GM21786 (cell line): ENCODE data around the gene AJAP1.
"Not testable (repeated sequence)": the region's sequence is repeated elsewhere in the genome, so short reads cannot be mapped to it uniquely, and the experiment has no call there.

Source experiments
- ATAC-seq: cut with Tn5 transposase; IDR thresholded peaks from one replicate; pipeline ENCODE4 v1.9.1; 2021; ENCODE audit not compliant: unreplicated experiment

The AJAP1 gene

GRCh38 chr1:4657244-4657789 is 2.9 kb downstream of the AJAP1 start:
- ATAC-seq, result no peak

GRCh38 chr1:4657960-4658541 is 3.6 kb downstream of the AJAP1 start:
- ATAC-seq, result no peak

GRCh38 chr1:4658643-4659628 is 4.5 kb downstream of the AJAP1 start:
- ATAC-seq, result no peak

- no peak for ATAC-seq
Observed at GRCh38 chr1:4660917-4661594, 6.6 kb downstream of the AJAP1 start.

GRCh38 chr1:4661595-4661917 is 7.1 kb downstream of the AJAP1 start:
- no peak for ATAC-seq

GRCh38 chr1:4662168-4662567 is 7.8 kb downstream of the AJAP1 start:
- no peak for ATAC-seq

GRCh38 chr1:4662723-4663122 is 8.3 kb downstream of the AJAP1 start:
- ATAC-seq, result no peak

- ATAC-seq, result no peak
Observed at GRCh38 chr1:4664095-4664494, 9.7 kb downstream of the AJAP1 start.

- ATAC-seq, result no peak
Observed at GRCh38 chr1:4664606-4665005, 10.2 kb downstream of the AJAP1 start.

GRCh38 chr1:4665456-4665855 is 11.0 kb downstream of the AJAP1 start:
- no peak for ATAC-seq

- not testable (repeated sequence) for ATAC-seq
Observed at GRCh38 chr1:4666683-4667082, 12.3 kb downstream of the AJAP1 start.

- ATAC-seq, result no peak
Observed at GRCh38 chr1:4668743-4669700, 14.6 kb downstream of the AJAP1 start.

GRCh38 chr1:4670265-4670664 is 15.9 kb downstream of the AJAP1 start:
- no peak for ATAC-seq

- no peak for ATAC-seq
Observed at GRCh38 chr1:4671828-4672227, 17.4 kb downstream of the AJAP1 start.

GRCh38 chr1:4673494-4673893 is 19.1 kb downstream of the AJAP1 start:
- ATAC-seq, result no peak

- no peak for ATAC-seq
Observed at GRCh38 chr1:4674117-4674516, 19.7 kb downstream of the AJAP1 start.

GRCh38 chr1:4674676-4675075 is 20.3 kb downstream of the AJAP1 start:
- no peak for ATAC-seq

GRCh38 chr1:4675454-4676186 is 21.2 kb downstream of the AJAP1 start:
- no peak for ATAC-seq

- no peak for ATAC-seq
Observed at GRCh38 chr1:4676253-4676652, 21.8 kb downstream of the AJAP1 start.

GRCh38 chr1:4677608-4678007 is 23.2 kb downstream of the AJAP1 start:
- ATAC-seq, result no peak
